Bone marrow (tissue), 2 donors: Measurements from ENCODE around the gene ZNF385A.
"Not testable (repeated sequence)": the region's sequence is repeated elsewhere in the genome, so short reads cannot be mapped to it uniquely, and the experiment has no call there.

ENCODE experiments used
- DNase-seq, 2 donors: peaks; one replicate each; lab custom pipeline; 2025; lab: John Stamatoyannopoulos, UW

ZNF385A gene

GRCh38 chr12:54355104-54355815 is 29.3 kb downstream of the ZNF385A start:
- DNase-seq = no peak

DNA sequence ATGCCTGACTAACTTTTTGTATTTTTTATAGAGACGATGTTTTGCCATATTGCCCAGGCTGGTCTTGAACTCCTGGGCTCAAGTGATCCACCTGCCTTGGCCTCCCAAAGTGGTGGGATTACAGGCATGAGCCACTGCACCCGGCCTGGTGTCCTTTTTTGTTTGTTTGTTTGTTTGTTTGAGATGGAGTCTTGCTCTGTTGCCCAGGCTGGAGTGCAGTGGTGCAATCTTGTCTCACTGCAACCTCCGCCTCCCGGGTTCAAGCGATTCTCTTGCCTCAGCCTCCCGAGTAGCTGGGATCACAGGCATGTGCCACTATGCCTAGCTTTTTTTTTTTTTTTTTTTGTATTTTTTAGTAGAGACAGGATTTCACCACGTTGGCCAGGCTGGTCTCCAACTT is 30.3 kb downstream of the ZNF385A start:
- not testable (repeated sequence) for DNase-seq

- no peak for DNase-seq
These were observed 31.4 kb downstream of the ZNF385A start for GRCh38 chr12:54352891-54353874.

DNA sequence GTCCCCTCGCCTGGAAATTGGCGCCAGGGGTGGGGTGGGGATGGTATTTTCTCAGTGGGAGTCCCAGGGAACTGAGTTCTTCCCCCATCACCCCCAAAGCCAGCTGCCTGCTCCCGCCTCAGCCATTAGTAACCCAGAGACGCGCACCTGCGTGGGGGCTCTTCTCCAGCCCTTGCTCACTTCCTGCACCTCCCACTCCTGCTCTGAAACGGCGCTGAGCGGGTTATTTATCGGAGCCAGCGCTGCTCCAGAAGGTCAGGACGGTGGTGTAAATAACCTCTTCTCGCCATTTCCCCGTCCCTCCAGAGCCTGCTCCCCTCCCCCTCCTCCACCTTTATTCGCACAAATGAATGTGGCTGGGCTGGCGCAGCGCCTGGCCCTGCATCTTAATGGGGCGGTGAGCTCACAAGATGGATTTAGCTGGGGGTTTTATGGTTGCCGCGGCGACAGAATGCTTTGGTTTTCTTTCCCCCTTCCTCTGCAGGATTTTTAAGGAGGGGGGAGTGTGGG is 32.5 kb downstream of the ZNF385A start:
- peak in 1 of 2 donors; percentile 24 for DNase-seq

- DNase-seq = no peak
These were observed 33.2 kb downstream of the ZNF385A start for GRCh38 chr12:54351341-54351740.

DNA sequence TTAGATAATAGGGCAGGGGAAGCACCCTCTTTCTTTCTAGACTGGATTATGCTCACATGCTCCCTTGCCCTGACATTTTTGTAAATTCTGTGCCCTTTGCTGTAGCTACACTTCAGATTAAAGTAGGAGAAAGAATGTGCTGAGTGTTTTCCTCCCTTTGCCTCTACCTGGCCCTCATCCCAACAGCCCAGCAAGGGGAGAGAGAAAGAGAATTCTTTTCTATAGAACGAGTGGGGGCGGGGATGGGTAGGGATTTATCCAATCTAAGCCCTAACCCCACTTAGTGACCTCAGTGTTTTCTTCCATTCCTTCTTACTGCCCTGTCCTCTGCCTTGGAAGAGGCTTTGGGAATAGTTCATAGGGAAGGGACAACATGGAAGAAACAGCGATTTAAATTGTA is 33.8 kb downstream of the ZNF385A start:
- DNase-seq = no peak

DNA sequence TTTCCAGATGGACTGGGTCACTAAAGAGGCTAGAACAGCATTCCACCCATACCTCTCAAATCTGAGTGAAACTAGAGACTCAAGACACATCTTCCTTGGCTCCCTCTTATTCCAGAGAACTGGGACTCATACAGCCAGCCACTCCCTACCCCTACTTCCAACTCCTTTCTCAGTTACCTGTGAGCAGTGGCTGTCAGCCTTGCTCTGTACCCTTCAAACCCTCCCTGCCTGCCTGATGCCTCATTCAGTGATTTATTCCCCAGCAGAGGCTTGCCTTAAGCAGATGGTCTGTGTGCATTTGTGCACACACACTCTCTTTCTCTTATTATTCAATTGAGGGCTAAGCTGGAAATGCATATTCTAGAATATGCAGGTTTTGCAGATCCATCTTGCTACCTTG is 34.9 kb downstream of the ZNF385A start:
- DNase-seq = no peak

DNA sequence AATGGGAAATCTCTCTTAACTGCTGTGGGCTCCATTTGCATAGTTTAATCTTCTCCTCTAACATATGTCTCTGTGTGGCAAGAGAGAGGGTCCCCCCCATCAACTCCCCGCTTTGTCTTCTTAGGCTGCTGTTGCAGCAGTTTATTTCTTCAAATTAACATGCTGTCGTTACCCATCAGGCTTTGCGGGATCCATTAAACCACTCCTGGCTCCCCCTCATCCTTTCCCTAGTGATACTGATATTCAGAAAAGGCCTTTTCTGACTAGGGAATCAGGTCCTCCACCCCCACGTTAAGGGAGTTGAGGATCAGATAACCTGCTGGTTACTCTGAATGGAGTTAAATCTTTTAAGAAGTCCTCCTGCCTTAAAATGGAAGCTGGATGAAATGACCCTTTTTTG is 35.5 kb downstream of the ZNF385A start:
- DNase-seq = no peak

- no peak for DNase-seq
These were observed 42.9 kb downstream of the ZNF385A start for GRCh38 chr12:54341378-54342300.

DNA sequence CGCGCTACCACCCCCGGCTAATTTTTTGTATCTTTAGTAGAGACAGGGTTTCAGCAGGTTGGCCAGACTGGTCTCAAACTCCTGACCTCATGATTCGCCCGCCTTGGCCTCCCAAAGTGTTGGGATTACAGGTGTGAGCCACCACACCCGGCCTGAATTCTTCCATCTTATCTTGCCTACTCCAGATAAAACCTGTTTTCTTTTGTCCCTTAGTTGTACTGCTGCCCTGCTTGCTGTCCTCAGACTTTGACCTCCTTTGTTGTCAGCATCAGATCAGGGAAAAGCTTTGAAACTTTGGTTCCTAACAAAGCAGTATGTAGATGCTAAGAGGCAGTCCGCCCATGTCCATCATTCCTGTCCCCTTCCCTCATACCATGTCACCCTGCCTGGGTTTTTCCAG is 43.7 kb downstream of the ZNF385A start:
- no peak for DNase-seq

DNA sequence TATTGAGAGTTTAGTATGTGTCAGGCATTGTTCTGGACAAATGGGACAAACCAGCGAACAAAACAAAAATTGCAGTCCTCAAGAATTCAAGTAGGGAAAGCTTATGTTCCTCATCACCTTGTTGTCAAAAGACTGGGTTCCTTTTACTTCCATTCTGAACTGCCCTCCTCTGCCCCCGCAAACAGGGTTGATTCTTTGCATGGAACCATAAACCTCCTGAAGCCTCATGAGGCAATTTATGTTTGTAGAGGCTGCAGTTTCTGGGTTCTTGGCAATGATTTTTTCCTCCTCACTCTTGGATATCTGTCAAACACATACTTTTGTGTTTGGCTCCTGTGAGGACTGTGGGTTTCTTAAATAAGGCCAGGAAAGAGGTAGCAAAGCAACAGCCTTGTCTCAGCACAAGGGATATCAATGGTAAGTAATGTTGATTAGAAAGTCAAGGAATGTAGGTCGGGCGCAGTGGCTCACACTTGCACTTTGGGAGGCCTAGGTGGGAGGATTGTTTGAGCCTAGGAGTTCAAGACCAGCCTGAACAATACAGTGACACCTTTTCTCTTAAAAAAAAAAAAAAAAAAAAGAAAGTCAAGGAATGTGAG is 45.7 kb downstream of the ZNF385A start:
- DNase-seq = no peak

GRCh38 chr12:54337854-54338650 is 46.5 kb downstream of the ZNF385A start:
- DNase-seq = no peak

- DNase-seq = peak in 1 of 2 donors; percentile 21
These were observed 47.2 kb downstream of the ZNF385A start for GRCh38 chr12:54337280-54337842.

DNA sequence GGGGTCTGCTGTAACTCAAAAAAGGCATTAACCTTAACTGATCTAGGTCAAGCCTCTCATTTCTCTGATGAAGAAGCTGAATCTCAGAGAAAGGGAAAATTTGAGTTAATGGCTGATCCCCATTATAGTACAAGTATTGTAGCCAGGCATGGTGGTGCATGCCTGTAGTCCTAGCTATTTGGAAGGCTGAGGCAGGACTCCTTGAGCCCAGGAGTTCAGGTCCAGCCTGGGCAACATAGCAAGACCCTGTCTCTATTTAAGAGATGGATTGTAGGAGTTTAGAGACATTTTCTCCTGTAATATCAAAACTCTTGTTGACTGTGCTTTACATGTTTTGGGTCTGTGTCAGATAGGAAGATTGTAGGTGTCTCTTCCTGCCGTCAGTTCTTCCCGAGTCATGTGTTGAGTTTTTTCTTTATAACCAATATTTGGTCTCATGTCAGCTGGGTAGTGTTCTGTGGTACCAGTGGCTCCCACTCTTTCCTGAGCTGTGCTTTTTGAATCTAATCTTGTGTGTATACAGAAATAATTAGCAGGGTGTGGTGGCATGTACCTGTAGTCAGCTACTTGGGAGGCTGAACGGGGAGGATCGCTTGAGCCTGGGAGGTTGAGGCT is 51.0 kb downstream of the ZNF385A start:
- DNase-seq = no peak

- DNase-seq = no peak
These were observed 53.1 kb downstream of the ZNF385A start for GRCh38 chr12:54331461-54331860.

GRCh38 chr12:54330442-54330841 is 54.1 kb downstream of the ZNF385A start:
- DNase-seq = no peak

GRCh38 chr12:54329759-54330158 is 54.8 kb downstream of the ZNF385A start:
- no peak for DNase-seq

DNA sequence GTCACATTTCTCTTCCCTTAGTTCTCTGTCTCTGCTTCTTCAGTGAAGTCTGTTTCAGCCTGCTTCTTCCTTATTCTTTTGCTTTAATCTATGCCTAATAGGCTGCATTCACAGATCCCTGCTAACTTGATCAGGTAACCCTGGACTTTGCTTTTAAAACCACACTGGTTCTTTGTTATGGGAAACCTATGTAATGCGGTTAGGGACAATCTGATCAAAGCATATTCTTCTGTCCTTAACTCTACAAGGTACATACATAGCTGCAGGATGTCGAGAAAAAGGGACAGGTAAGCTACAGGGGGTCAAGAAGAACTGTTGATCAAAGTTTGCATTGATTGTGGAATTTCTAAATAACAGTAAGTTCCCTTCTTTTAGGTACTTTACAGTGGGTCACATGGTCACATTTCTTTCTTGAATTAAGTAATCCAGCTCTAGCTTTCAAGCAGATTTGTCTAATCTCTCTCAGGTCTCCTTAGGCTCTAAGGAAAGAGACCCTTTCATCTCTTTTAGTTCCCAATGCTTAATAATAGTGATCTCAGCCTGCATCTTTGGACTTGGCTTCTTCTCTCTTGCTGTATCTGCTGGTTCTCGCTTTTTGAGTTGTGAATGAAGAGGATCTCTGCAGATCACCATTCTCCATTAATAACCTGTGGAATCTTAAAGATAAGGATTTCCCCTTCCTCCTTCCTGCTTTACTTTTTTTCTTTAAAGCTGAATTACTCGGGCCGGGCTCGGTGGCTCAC is 55.8 kb downstream of the ZNF385A start:
- DNase-seq = no peak
